Cardiac ventricle fibroblast (primary cell): ENCODE measurements around the gene PABPC1L2B. TPM values are rescaled to one million over a fixed set of nuclear protein-coding genes. Genes with fewer than 3 reads are reported as not detected.

Experiments
- total RNA-seq: library from RNA; depleted of rRNA; stranded (reverse); fragments of >200 nt; gene quantifications from 2 replicates; pipeline ENCODE4 v1.2.3, GENCODE V29; 2015

The PABPC1L2B gene
- not detected in 2 replicates for total RNA-seq

DNA sequence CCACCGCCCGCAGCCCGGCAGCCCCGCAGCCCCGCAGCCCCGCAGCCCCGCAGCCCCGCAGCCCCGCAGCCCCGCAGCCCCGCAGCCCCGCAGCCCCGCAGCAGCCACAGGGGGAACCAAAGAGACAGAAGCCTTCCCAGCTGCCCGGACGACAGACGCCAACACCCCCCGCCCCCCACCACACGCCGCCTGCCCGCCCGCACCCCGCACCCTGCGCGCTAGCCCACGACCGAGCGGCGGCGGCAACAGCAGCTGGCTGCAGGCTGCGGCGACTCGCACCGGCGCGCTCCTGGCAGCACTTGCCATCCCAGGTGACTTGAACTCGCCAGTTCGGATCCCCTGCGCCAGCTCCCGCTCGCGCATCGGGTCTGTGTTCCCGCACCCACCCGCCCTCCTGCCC is at the start of gene PABPC1L2B:
Gene PABPC1L2B, plus strand, starts transcription at position 207 of the 400 bp plus-strand sequence. CDS start 704 bp downstream, outside the sequence.

Other genes with a start within 250 kb of the PABPC1L2B start
- not detected in 2 replicates for gene DMRTC1B, start 226.0 kb upstream of the PABPC1L2B start, total RNA-seq
- not detected in 2 replicates for gene FAM236B, start 220.3 kb upstream of the PABPC1L2B start, total RNA-seq
- gene FAM236D, start 194.7 kb upstream of the PABPC1L2B start, total RNA-seq, result not detected in 2 replicates
- gene FAM236C, start 90.3 kb upstream of the PABPC1L2B start, total RNA-seq, result not detected in 2 replicates
- gene FAM236A, start 64.7 kb upstream of the PABPC1L2B start, total RNA-seq, result not detected in 2 replicates
- not detected in 2 replicates for gene DMRTC1, start 59.1 kb upstream of the PABPC1L2B start, total RNA-seq
- not detected in 2 replicates for gene PABPC1L2A, start 76.6 kb downstream of the PABPC1L2B start, total RNA-seq
- 0.12 TPM in 1 of 2 replicates, not detected in the other for gene NAP1L2, start 211.9 kb downstream of the PABPC1L2B start, total RNA-seq